Left lung (tissue), 10 donors: ENCODE results near the gene ZNF697. TPM values are rescaled to one million over a fixed set of nuclear protein-coding genes. Genes with fewer than 3 reads are reported as not detected.
"Not testable (repeated sequence)": the region's sequence is repeated elsewhere in the genome, so short reads cannot be mapped to it uniquely, and the experiment has no call there.

ENCODE experiments used
- ATAC-seq: fragments of 200-7000 bp; cut with Tn5 transposase; one replicate; pipeline ENCODE4 v1.9.1; 2020; ENCODE audit warnings: moderate library complexity
- DNase-seq, 4 donors: peaks; one replicate each; pipeline ENCODE4 v3.0.0-alpha.2; 2013 to 2020
- H3K27ac ChIP-seq, 2 donors: fragments of 200-600 bp; sonication (generic) in 1 of 2; one replicate each; pipeline versions ENCODE4 v1.5.0 to v1.8.0; 2020 to 2021
- H3K27me3 ChIP-seq, 2 donors: fragments of 200-600 bp; sonication (generic) in 1 of 2; one replicate each; pipeline versions ENCODE4 v1.5.0 to v1.8.0; 2020 to 2021
- H3K36me3 ChIP-seq, 2 donors: fragments of 200-600 bp; sonication (generic) in 1 of 2; one replicate each; pipeline versions ENCODE4 v1.5.0 to v1.8.0; 2020 to 2021
- H3K4me1 ChIP-seq, 2 donors: fragments of 200-600 bp; one replicate each; pipeline ENCODE4 v1.8.0; 2021
- H3K4me3 ChIP-seq, 2 donors: fragments of 200-600 bp; sonication (generic) in 1 of 2; one replicate each; pipeline versions ENCODE4 v1.5.0 to v1.8.0; 2020 to 2021; ENCODE audit warnings: mild to moderate bottlenecking in 1 of 2
- H3K9me3 ChIP-seq, 2 donors: fragments of 200-600 bp; sonication (generic) in 1 of 2; one replicate each; pipeline versions ENCODE4 v1.5.0 to v1.8.0; 2020 to 2021
- intact Hi-C, 2 donors: fragments of 100-400 bp; cut with DNase I; formaldehyde crosslinking; loops; one replicate each; pipeline versions ENCODE4 v1.11.2 to v1.14.2; 2022
- polyA plus RNA-seq, 6 donors: library from polyadenylated mRNA; unstranded; fragments of 120-200 nt; gene quantifications; one replicate each; pipeline ENCODE4 v1.2.1, GENCODE V29; 2013; ENCODE audit not compliant: insufficient read length in 6 of 6
- total RNA-seq, 2 donors: library from RNA; stranded (reverse); fragmentation: NEBNext Ultra II Directional; extraction: Animal tissue kit (Norgen Biotek cat#: 25700); gene quantifications; one replicate each; pipeline ENCODE4 v1.2.1, GENCODE V29; 2021
- TF ChIP-seq, protein P1 (sequence below), 2 donors: fragments of 200-600 bp; sonication (generic) in 1 of 2; IDR thresholded peaks; one replicate each; pipeline versions ENCODE4 v1.5.0 to v1.8.0; 2021; ENCODE audit warnings: antibody characterized with exemption in 2 of 2
- donor health status: DM: no; HTN: yes; CAD: no.
- donor health status: DM: no; HTN: no; CAD: no.

ZNF697 gene
- total and polyA plus RNA-seq, 8 donors: 8.0 to 27.2 (median 25.9) TPM

GRCh38 chr1:119606394-119606793, 41.7 kb downstream of the ZNF697 start:
- intact Hi-C loops: no loop called here
- Histone ChIP-seq H3K4me1 (peaks cover 7 to 33% of the 10 kb centered on the region in 2 donors), H3K27ac (no peak overlapping the region), H3K4me3 (no peak overlapping the region), H3K36me3 (no peaks in the 10 kb centered on the region), H3K9me3 (no peaks in the 10 kb centered on the region), H3K27me3 (no peaks in the 10 kb centered on the region)
- no peak for DNase-seq
- TF ChIP-seq, protein P1, sequence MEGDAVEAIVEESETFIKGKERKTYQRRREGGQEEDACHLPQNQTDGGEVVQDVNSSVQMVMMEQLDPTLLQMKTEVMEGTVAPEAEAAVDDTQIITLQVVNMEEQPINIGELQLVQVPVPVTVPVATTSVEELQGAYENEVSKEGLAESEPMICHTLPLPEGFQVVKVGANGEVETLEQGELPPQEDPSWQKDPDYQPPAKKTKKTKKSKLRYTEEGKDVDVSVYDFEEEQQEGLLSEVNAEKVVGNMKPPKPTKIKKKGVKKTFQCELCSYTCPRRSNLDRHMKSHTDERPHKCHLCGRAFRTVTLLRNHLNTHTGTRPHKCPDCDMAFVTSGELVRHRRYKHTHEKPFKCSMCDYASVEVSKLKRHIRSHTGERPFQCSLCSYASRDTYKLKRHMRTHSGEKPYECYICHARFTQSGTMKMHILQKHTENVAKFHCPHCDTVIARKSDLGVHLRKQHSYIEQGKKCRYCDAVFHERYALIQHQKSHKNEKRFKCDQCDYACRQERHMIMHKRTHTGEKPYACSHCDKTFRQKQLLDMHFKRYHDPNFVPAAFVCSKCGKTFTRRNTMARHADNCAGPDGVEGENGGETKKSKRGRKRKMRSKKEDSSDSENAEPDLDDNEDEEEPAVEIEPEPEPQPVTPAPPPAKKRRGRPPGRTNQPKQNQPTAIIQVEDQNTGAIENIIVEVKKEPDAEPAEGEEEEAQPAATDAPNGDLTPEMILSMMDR (IDR thresholded peaks at IDR 0.05): no peak
- peak; percentile 35 for ATAC-seq

DNA sequence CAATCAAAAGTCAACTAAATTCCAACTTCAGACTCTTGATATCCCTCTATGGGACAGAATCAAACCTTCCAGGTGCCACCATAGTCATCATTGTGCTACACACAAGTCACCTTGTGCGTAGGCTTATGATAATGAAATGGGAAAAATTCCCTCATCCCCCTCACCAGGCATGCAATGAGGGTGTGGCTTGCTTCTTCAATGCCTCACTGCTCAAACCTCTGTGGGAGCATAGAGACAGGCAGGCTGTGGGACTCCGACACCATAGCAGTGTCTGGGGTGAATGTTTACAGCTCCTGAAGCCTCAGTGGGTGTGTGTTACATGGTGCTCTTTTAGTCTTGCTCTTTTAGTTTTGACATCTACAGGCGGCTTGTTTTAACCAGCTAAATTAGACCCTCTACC, 42.4 kb downstream of the ZNF697 start:
- peaks cover 7 to 33% of the 10 kb centered on the region in 2 donors for H3K4me1 ChIP-seq
- H3K4me3 ChIP-seq: no peak overlapping the region
- TF ChIP-seq, protein P1 (IDR thresholded peaks at IDR 0.05): no peak
- H3K36me3 ChIP-seq: no peaks in the 10 kb centered on the region
- H3K27me3 ChIP-seq: no peaks in the 10 kb centered on the region
- DNase-seq (no peak), ATAC-seq (no peak)
- no peaks in the 10 kb centered on the region for H3K9me3 ChIP-seq
- intact Hi-C loops: no loop called here
- H3K27ac ChIP-seq: no peak overlapping the region

DNA sequence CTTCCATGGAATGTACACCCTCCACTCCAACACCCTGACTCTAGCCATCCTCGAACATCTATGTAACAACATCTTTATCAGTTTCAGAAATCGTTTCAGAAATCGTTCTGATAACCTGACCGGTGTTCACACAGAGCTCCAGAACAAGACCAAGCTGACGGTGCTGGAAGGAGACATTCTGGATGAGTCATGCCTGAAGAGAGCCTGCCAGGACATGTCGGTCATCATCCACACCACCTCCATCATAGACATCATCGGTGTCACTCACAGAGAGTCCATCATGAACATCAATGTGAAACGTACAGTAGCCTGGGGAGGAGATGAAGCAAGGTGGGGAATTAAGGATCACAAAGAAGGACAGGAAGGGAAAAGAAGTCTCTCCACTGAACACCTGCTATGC, 43.0 kb downstream of the ZNF697 start:
- ATAC-seq, DNase-seq, H3K4me3 ChIP-seq: not testable (repeated sequence)

DNA sequence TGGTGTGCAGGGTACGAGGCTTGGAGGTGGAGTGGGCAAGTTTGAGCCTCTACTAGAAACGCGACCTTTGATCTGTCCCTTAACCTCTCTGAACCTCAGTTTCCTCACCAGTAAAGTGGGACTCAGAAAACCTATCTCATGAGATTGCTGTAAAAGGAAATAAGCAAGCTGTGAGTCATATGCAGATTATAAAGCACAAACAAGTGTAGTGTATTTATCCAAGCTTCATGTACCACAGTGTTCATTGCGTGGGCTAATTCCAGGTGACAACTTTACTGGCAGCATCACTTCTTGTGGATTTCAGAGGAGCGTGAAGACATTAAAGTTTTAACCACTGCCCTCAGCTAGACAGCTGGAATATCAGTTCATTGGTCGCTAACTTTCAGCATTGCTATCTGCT, 44.4 kb downstream of the ZNF697 start:
- TF ChIP-seq, protein P1 (IDR thresholded peaks at IDR 0.05): no peak
- Histone ChIP-seq H3K9me3 (no peaks in the 10 kb centered on the region), H3K27ac (no peak overlapping the region), H3K4me1 (peaks cover 7 to 28% of the 10 kb centered on the region in 2 donors), H3K4me3 (no peak overlapping the region), H3K36me3 (no peaks in the 10 kb centered on the region), H3K27me3 (no peaks in the 10 kb centered on the region)
- ATAC-seq (no peak), DNase-seq (no peak)
- intact Hi-C loops: no loop called here

More for the DNA sequence above, 43.0 kb downstream of the ZNF697 start:
- peaks cover 7 to 33% of the 10 kb centered on the region in 2 donors for H3K4me1 ChIP-seq
- H3K27me3 ChIP-seq, H3K27ac ChIP-seq, H3K36me3 ChIP-seq, intact Hi-C loops, H3K9me3 ChIP-seq: not testable (repeated sequence)

GRCh38 chr1:119603241-119603640, 44.8 kb downstream of the ZNF697 start:
- H3K9me3 ChIP-seq, DNase-seq, ATAC-seq, H3K27me3 ChIP-seq, intact Hi-C loops, H3K36me3 ChIP-seq, H3K4me3 ChIP-seq, H3K27ac ChIP-seq: not testable (repeated sequence)
- peaks cover 7 to 28% of the 10 kb centered on the region in 2 donors for H3K4me1 ChIP-seq

DNA sequence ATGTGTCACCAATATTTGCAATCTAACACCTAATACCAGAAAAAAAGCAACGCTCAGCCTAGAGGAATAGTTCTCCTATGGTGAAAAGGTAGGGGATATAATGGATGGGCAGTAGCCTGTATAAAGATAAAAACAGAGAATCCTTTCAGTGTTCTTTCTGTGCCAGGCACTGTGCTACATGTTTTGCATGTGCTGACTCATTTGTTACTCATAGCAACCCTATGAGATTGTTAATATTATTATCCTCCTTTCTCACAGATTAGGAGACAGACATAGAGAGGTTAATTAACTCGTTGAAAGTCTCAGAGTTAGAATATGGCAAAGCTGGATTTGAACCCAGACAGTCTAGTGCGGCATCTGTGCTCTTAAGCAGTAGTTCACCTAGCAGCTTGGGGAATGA, 45.3 kb downstream of the ZNF697 start:
- H3K9me3 ChIP-seq, H3K4me3 ChIP-seq, DNase-seq, H3K27me3 ChIP-seq, intact Hi-C loops, H3K27ac ChIP-seq, H3K36me3 ChIP-seq, ATAC-seq: not testable (repeated sequence)
- peaks cover 7 to 28% of the 10 kb centered on the region in 2 donors for H3K4me1 ChIP-seq

DNA sequence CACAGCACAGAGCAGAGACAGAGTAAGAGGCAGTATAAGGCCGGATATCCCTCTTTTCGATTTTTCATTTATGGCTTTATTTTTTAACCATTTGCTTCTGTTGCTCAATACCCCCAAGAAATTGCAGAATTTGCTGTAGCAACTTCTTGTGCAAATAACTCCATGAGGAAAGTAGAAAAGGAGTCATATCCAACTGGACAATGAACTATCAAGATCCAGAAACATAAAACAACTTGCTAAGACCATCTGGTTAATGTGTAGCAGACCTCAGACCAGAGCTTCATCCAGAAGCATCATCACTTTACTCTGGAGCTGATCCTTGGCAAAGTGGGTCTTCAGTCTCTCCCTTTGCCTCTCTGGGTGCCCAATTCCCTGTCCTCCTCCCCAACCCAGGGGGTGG, 45.9 kb downstream of the ZNF697 start:
- H3K27me3 ChIP-seq: no peaks in the 10 kb centered on the region
- no peak overlapping the region for H3K4me3 ChIP-seq
- no peak for DNase-seq
- TF ChIP-seq, protein P1 (IDR thresholded peaks at IDR 0.05): no peak
- no peak for ATAC-seq
- no peaks in the 10 kb centered on the region for H3K9me3 ChIP-seq
- intact Hi-C loops: no loop called here
- H3K4me1 ChIP-seq: peaks cover 7 to 28% of the 10 kb centered on the region in 2 donors
- H3K27ac ChIP-seq: no peak overlapping the region
- no peaks in the 10 kb centered on the region for H3K36me3 ChIP-seq
